ENCODE measurements around the gene GATC.

The GATC gene

GRCh38 chr12:120497524-120498150 lies 51.4 kb downstream of the GATC start:
- no peak for DNase-seq (ENCODE audit: low read depth)

GRCh38 chr12:120498870-120499515 lies 52.7 kb downstream of the GATC start:
- no peak for DNase-seq (ENCODE audit: low read depth)

- DNase-seq (ENCODE audit: low read depth) = no peak
These were observed 54.3 kb downstream of the GATC start for GRCh38 chr12:120500581-120500980.

- no peak for DNase-seq (ENCODE audit: low read depth)
These were observed 58.3 kb downstream of the GATC start for GRCh38 chr12:120504587-120504986.

GRCh38 chr12:120508537-120508936 lies 62.3 kb downstream of the GATC start:
- no peak for DNase-seq (ENCODE audit: low read depth)

Measured in stimulated activated CD8-positive, alpha-beta memory T cell treated with anti-CD3 and anti-CD28 coated beads, Interleukin-7, amount 100 ng/mL, for 24 hours (primary cell).